ENCODE data around the gene CCDC177.

The CCDC177 gene

GRCh38 chr14:69574263-69574953, at the start of gene CCDC177:
Gene CCDC177 (minus strand): TSS chr14:69574871. CDS start chr14:69573622, 1,249 bp downstream.
- DNase-seq (ENCODE audit: low spot score in 2 of 2) = peak; percentile 38 to 80
- Histone ChIP-seq H3K4me1 (peaks cover 9% of the 10 kb centered on the region; the same call in 1 of the 2 replicates), H3K27me3 (ENCODE audit: low read depth) (peaks cover 47% of the 10 kb centered on the region), H3K4me3 (no peak within 1 kb of the TSS), H3K9me3 (no peaks in the 10 kb centered on the region), H3K36me3 (replicated peaks) (no peaks in the 10 kb centered on the region)
- in situ Hi-C loops (cut with MboI; ENCODE audit: low sequenced_read_pairs) = no loop called here

DNA sequence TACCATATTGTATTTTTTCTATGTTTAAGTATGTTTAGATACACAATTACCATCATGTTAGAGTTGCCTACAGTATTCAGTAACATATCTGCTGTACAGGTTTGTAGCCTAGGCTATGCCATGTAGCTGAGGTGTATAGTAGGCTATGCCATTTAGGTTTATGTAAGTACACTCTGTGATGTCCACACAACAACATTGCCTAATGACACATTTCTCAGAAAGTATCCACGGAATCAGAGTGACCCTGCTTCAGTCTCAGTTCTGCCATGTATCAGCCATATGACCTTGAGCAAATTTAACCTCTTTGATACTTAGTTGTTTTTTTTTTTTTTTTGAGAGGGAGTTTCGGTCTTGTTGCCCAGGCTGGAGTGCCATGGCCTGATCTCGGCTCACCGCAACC, 49.5 kb upstream of the CCDC177 start:
- no peaks in the 10 kb centered on the region for H3K4me1 ChIP-seq
- DNase-seq (ENCODE audit: low spot score in 2 of 2) = no peak
- no peaks in the 10 kb centered on the region for H3K9me3 ChIP-seq
- no peak overlapping the region for H3K4me3 ChIP-seq
- no peaks in the 10 kb centered on the region for H3K27me3 ChIP-seq (ENCODE audit: low read depth)
- in situ Hi-C loops (cut with MboI; ENCODE audit: low sequenced_read_pairs) = no loop called here
- H3K36me3 ChIP-seq (replicated peaks) = no peaks in the 10 kb centered on the region

- in situ Hi-C loops (cut with MboI; ENCODE audit: low sequenced_read_pairs) = no loop called here
- Histone ChIP-seq H3K4me3 (no peak overlapping the region), H3K36me3 (replicated peaks) (no peaks in the 10 kb centered on the region), H3K27me3 (ENCODE audit: low read depth) (no peaks in the 10 kb centered on the region), H3K4me1 (no peaks in the 10 kb centered on the region), H3K9me3 (no peaks in the 10 kb centered on the region)
- DNase-seq (ENCODE audit: low spot score in 2 of 2) = no peak
These were observed 46.3 kb upstream of the CCDC177 start for GRCh38 chr14:69620981-69621380.

DNA sequence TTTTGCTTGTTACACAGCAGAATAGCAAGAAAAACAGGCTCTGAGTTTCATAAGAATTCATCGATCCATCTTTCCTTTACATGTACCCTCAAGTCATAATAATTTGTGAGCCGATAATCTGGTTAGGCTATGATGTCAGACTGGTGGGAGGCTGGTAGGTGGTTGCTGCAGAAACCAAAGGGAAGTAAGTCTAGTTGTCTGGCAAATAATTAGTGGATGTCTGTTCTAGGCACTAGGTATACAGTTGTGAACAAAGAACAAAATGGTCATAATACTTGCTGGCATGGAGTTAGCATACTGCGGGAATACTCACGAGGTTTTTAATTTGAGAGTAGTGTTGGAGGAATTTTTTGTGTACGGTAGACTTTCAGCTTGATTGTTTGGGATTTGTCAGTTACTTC, 45.5 kb upstream of the CCDC177 start:
- Histone ChIP-seq H3K4me1 (no peaks in the 10 kb centered on the region), H3K4me3 (no peak overlapping the region)

GRCh38 chr14:69619012-69619411, 44.3 kb upstream of the CCDC177 start:
- Histone ChIP-seq H3K27me3 (ENCODE audit: low read depth) (no peaks in the 10 kb centered on the region), H3K4me1 (no peaks in the 10 kb centered on the region), H3K36me3 (replicated peaks) (no peaks in the 10 kb centered on the region), H3K4me3 (no peak overlapping the region), H3K9me3 (no peaks in the 10 kb centered on the region)
- DNase-seq (ENCODE audit: low spot score in 2 of 2) = no peak
- in situ Hi-C loops (cut with MboI; ENCODE audit: low sequenced_read_pairs) = no loop called here

More for the DNA sequence above, 45.5 kb upstream of the CCDC177 start:
- H3K27me3 ChIP-seq (ENCODE audit: low read depth) = no peaks in the 10 kb centered on the region
- no peaks in the 10 kb centered on the region for H3K9me3 ChIP-seq
- no peak for DNase-seq (ENCODE audit: low spot score in 2 of 2)
- in situ Hi-C loops (cut with MboI; ENCODE audit: low sequenced_read_pairs) = no loop called here
- H3K36me3 ChIP-seq (replicated peaks) = no peaks in the 10 kb centered on the region

DNA sequence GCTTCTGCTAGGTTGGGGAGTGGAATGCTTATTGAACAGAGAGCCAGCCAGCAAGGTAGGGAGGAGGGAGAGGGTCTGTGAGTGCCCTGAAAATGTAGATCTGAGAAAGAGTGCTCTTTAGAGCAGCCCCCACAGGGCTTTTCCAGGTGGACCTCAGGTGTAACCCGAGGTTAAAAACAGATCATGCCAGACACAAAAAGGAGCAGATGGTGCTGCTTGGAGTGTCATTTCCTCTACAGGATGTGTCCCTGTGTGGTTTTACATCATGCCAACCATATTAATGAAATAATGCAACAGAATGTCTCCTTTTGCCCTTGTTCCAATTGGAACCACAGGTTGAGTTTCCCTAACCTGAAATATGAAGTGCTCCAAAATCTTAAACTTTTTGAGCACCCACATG, 43.1 kb upstream of the CCDC177 start:
- in situ Hi-C loops (cut with MboI; ENCODE audit: low sequenced_read_pairs) = no loop called here
- no peaks in the 10 kb centered on the region for H3K36me3 ChIP-seq (replicated peaks)

DNA sequence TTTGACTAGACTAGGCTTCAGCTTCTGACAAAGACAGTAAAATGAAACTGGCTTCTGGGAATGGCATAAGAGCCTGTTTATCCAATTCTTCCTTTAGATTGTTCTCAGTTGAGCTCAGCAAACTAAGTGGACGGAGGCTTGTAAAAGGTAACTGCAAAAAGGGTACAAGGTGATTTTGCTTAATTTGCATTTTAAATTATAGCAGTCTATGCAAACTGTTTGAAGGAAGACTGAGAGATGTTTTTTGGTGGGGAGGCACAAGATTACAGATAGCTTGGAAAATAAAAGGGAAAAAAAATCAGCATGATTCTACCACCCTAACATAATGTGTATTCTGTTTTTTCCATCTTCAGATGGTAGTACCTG, 41.7 kb upstream of the CCDC177 start:
- no peak for DNase-seq (ENCODE audit: low spot score in 2 of 2)

More for the DNA sequence above, 43.1 kb upstream of the CCDC177 start:
- no peak for DNase-seq (ENCODE audit: low spot score in 2 of 2)
- H3K4me3 ChIP-seq = no peak overlapping the region
- H3K27me3 ChIP-seq (ENCODE audit: low read depth) = no peaks in the 10 kb centered on the region
- no peaks in the 10 kb centered on the region for H3K9me3 ChIP-seq
- H3K4me1 ChIP-seq = no peaks in the 10 kb centered on the region

GRCh38 chr14:69615496-69616407, 41.1 kb upstream of the CCDC177 start:
- peaks cover 4% of the 10 kb centered on the region; the same call in 1 of the 2 replicates for H3K4me1 ChIP-seq
- H3K4me3 ChIP-seq = no peak overlapping the region
- in situ Hi-C loops (cut with MboI; ENCODE audit: low sequenced_read_pairs) = no loop called here
- no peaks in the 10 kb centered on the region for H3K36me3 ChIP-seq (replicated peaks)
- H3K27me3 ChIP-seq (ENCODE audit: low read depth) = no peaks in the 10 kb centered on the region
- no peak for DNase-seq (ENCODE audit: low spot score in 2 of 2)
- no peaks in the 10 kb centered on the region for H3K9me3 ChIP-seq

More for the DNA sequence above, 41.7 kb upstream of the CCDC177 start:
- Histone ChIP-seq H3K4me1 (peaks cover 4% of the 10 kb centered on the region; the same call in 1 of the 2 replicates), H3K9me3 (no peaks in the 10 kb centered on the region), H3K27me3 (ENCODE audit: low read depth) (no peaks in the 10 kb centered on the region), H3K4me3 (no peak overlapping the region), H3K36me3 (replicated peaks) (no peaks in the 10 kb centered on the region)
- in situ Hi-C loops (cut with MboI; ENCODE audit: low sequenced_read_pairs) = no loop called here

GRCh38 chr14:69615121-69615495, 40.4 kb upstream of the CCDC177 start:
- Histone ChIP-seq H3K27me3 (ENCODE audit: low read depth) (no peaks in the 10 kb centered on the region), H3K4me3 (no peak overlapping the region), H3K4me1 (peaks cover 8% of the 10 kb centered on the region; the same call in 1 of the 2 replicates), H3K9me3 (no peaks in the 10 kb centered on the region), H3K36me3 (replicated peaks) (no peaks in the 10 kb centered on the region)
- in situ Hi-C loops (cut with MboI; ENCODE audit: low sequenced_read_pairs) = no loop called here
- no peak for DNase-seq (ENCODE audit: low spot score in 2 of 2)

GRCh38 chr14:69614592-69614991, 39.9 kb upstream of the CCDC177 start:
- Histone ChIP-seq H3K36me3 (replicated peaks) (no peaks in the 10 kb centered on the region), H3K4me1 (peaks cover 8% of the 10 kb centered on the region; the same call in 1 of the 2 replicates), H3K9me3 (no peaks in the 10 kb centered on the region), H3K4me3 (no peak overlapping the region), H3K27me3 (ENCODE audit: low read depth) (no peaks in the 10 kb centered on the region)
- DNase-seq (ENCODE audit: low spot score in 2 of 2) = no peak
- in situ Hi-C loops (cut with MboI; ENCODE audit: low sequenced_read_pairs) = no loop called here

- Histone ChIP-seq H3K4me1 (peaks cover 8% of the 10 kb centered on the region; the same call in 1 of the 2 replicates), H3K27me3 (ENCODE audit: low read depth) (no peaks in the 10 kb centered on the region), H3K9me3 (no peaks in the 10 kb centered on the region), H3K36me3 (replicated peaks) (no peaks in the 10 kb centered on the region), H3K4me3 (no peak overlapping the region)
- in situ Hi-C loops (cut with MboI; ENCODE audit: low sequenced_read_pairs) = no loop called here
- DNase-seq (ENCODE audit: low spot score in 2 of 2) = no peak
These were observed 38.8 kb upstream of the CCDC177 start for GRCh38 chr14:69613312-69614073.

DNA sequence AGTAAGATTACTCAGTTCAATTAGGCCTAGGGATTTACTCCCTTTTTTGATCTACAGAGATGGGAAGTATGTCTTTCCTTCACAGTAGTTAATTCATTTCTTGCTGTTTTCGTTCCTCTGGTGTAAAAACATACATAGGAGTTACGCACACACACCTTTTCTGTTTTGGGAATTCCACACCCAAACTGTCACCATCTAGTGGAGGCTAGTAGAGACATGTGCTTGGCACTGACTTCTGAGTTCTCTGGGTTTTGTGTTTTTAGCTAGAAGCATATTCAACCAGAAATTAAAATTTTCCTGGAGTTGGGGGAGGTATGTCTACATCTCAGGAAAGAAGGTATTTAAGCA, 38.1 kb upstream of the CCDC177 start:
- Histone ChIP-seq H3K27me3 (ENCODE audit: low read depth) (no peaks in the 10 kb centered on the region), H3K4me3 (peak overlapping the region; percentile 52), H3K36me3 (replicated peaks) (no peaks in the 10 kb centered on the region), H3K9me3 (no peaks in the 10 kb centered on the region), H3K4me1 (peaks cover 8% of the 10 kb centered on the region; the same call in 1 of the 2 replicates)
- in situ Hi-C loops (cut with MboI; ENCODE audit: low sequenced_read_pairs) = no loop called here
- peak in 1 of 2 experiments; percentile 15 for DNase-seq (ENCODE audit: low spot score in 2 of 2)

GRCh38 chr14:69612014-69612782, 37.5 kb upstream of the CCDC177 start:
- Histone ChIP-seq H3K4me1 (peaks cover 8% of the 10 kb centered on the region; the same call in 1 of the 2 replicates), H3K36me3 (replicated peaks) (no peaks in the 10 kb centered on the region), H3K27me3 (ENCODE audit: low read depth) (no peaks in the 10 kb centered on the region), H3K4me3 (peak overlapping the region; percentile 52), H3K9me3 (no peaks in the 10 kb centered on the region)
- in situ Hi-C loops (cut with MboI; ENCODE audit: low sequenced_read_pairs) = no loop called here
- DNase-seq (ENCODE audit: low spot score in 2 of 2) = peak in 1 of 2 experiments; percentile 40

Measured in HAP-1 (cell line).